ENCODE measurements around the gene LIN28B. TPM values are rescaled to one million over a fixed set of nuclear protein-coding genes. Genes with fewer than 3 reads are reported as not detected.
"Not testable (repeated sequence)": the region's sequence is repeated elsewhere in the genome, so short reads cannot be mapped to it uniquely, and the experiment has no call there.

Gene LIN28B, protein sequence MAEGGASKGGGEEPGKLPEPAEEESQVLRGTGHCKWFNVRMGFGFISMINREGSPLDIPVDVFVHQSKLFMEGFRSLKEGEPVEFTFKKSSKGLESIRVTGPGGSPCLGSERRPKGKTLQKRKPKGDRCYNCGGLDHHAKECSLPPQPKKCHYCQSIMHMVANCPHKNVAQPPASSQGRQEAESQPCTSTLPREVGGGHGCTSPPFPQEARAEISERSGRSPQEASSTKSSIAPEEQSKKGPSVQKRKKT
- 5.1 TPM for total RNA-seq (ENCODE audit: insufficient read depth, low replicate concordance)

DNA sequence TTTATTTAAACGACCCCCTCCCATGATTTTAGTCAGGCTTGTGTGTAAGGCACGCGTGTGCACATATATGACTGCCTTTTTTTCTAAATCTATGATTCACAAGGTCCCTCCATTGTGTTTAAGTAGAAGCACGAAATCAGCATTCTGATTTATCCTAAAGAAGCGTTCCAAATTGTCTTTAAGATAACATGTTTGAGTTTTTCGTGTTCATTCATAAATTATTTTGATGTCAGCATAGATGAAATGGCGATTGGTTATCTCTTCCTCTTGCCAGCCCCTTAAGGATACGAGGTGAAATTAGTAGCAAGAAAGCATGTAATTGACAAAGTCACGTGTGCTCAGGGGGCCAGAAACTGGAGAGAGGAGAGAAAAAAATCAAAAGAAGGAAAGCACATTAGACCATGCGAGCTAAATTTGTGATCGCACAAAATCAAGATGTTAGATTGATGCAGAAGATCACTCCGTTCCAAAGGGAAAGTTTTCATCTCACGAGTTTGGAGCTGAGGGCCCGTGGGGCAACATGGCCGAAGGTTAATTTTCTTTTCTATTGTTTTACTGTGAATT, at the start of gene LIN28B:
Gene LIN28B, plus strand, starts transcription at position 377 of the 564 bp plus-strand sequence. Its CDS starts 144 bp downstream, at position 521.
- peak; percentile 38 for DNase-seq (ENCODE audit: low spot score)

DNA sequence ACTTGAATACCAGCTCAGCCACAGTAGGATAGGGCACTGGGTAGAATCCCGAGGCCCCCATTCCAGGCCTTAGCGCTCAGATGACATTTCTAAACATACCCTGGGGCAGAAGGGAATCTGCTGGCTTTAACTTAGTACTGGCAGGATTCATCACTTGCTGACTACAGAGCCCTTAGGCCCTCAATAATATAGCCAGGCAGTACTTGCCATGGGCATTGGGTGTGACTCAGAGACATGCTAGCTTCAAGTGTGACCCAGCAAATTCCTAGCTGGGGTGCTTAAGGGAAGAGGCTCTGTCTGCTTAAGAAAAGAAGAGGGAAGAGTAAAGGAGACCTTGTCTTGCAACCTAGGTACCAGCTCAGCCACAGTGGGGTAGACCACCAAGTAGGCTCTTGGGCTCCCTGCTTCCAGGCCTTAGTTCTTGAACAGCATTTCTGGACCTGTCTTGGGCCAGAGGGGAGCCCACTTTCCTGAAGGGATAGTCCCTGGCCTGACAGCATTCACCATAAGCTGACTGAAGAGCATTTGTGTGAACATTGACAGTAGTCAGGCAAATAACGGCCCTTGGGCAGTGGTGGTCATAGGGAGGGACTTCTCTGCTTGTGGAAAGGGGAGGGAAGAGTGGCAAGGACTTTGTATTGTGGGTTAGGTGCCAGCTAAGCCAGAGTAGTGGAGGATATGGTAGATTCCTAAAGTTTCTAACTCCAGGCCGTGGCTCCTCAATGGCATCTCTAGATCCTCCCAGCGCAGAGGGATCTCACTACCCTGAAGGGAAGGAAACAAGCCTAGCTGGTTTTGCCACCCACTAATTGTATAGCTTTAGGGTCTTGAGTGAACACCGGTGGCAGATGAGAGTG, 48.6 kb upstream of the LIN28B start:
- DNase-seq (ENCODE audit: low spot score): no peak

DNA sequence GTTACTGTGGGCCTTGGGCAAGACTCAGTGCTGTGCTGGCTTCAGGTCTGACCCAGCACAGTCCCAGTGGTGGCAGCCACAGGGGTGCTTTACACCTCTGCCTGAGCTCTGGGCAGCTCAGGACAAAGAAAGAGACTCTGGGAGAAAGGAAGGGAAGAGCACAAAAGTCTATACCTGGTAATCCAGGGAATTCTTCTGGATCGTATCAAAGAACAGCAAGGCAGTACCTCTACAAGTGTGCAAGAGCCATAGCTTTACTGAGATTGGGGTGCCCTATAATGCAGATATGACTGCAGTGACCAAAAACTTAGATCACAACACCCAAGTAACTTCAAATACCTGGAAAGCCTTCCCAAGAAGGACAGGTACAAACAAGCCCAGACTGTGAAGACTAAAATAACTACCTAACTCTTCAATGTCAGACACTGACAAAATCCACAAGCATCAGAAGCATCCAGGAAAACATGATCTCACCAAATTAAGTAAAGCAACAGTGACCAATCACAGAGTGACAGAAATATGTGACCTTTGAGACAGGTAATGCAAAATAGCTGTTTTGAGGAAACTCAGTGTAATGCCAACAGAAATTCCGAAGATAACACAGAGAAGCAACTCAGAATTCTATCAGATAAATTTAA, 47.9 kb upstream of the LIN28B start:
- peak; percentile 14 for DNase-seq (ENCODE audit: low spot score)

DNA sequence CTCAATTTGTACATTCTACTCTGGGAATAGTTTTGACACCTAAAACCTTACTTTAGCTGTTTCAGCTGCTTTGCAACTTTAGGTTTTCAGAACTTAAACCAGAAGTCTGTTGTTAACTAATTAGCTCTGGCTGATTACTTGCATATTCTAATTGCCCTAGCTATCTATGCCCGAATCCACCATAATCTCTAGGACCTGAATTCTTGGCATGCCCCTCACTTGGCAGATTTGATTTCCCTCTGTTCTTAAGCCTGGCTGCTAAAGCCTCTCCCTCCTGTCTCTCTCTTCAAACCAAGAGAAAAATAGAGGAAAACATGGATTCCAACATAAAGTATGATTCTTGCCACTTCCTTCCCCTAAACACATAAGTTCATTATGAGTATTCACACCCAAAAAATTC, 35.0 kb upstream of the LIN28B start:
- DNase-seq (ENCODE audit: low spot score): no peak

DNA sequence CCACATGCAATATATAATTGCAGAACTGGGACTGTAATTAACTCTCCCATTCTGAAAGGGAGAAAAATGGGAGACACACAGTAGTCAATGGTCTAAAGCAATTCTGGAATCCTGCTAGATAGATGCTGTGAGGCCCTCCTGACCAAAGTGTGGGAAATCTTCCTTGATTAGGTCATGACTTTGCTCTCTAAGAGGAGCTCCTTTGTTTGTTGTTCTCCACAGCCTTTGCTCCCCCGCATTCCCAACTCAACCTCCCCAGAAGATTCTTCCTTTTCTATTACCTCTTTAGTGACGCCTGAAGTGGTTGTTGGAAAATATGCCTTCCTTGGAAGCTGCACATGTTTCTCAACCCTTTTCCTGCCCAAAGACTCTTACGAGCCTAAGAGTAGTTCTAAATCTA, 28.8 kb upstream of the LIN28B start:
- no peak for DNase-seq (ENCODE audit: low spot score)

DNA sequence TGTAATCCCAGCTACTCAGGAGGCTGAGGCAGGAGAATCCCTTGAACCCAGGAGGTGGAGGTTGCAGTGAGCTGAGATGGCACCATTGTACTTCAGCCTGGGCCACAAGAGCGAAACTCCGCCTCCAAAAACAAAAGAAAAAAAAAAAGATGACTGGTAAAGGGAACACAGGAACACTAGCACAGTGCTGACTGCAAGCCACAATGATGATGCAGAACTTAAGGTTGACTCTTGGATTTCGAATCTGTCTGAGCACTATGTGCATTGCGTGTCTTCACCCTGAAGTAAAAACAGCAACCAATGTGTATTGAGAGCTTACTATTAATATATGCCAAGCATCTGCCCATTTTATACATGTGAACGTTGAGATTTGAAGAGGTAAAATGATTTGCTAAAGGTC, 27.6 kb upstream of the LIN28B start:
- no peak for DNase-seq (ENCODE audit: low spot score)

DNA sequence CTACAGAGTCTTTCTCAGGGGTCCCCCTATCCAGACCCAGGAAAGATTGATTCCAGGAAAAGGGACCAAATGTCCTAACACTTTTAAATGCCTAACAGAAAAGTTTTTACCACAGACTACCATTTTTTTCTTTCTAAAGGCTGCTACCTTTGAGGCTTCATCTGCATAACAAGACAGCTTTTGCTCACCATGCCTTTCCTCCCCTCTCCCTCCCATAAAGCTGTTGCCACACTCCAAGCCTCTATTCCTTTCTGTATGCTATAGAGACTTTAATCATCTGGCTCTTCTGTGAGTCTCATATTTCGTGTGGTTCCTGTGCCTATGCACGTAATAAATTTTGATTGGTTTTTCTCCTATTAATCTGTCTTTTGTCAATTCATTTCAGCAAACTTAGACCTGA, 26.0 kb upstream of the LIN28B start:
- no peak for DNase-seq (ENCODE audit: low spot score)

DNA sequence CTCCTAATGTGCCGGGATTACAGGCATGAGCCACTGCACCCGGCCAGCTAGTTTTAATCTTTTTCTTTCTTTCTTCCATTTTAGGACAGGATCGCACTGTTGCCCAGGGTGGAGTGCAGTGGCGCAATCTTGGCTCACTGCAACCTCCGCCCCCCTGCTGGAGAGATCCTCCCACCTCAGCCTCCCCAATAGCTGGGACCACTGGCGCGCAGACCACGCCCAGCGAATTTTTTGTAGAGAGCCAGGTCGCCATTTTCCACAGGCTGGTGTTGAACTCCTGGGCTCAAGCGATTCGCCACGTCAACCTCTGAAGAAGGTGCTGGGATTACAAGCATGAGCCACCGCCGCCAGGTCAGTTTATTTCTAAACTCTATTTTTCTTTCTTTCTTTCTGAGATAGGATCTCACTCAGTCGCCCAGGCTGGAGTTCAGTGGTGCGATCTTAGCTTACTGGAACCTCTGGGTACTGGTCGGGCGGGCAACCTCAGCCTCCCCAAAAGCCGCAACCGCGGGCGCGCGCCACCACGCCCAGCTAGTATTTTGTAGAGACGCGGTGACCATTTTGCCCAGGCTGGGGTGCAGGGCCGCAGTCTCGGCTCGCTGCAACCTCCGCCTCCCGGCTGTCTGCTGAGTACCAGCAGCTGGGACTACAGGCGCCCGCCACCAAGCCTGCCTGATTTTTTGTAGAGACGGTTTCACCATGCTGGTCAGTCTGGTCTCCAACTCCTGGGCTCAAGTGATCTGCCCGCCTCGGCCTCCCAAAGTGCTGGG, 20.0 kb upstream of the LIN28B start:
- no peak for DNase-seq (ENCODE audit: low spot score)

DNA sequence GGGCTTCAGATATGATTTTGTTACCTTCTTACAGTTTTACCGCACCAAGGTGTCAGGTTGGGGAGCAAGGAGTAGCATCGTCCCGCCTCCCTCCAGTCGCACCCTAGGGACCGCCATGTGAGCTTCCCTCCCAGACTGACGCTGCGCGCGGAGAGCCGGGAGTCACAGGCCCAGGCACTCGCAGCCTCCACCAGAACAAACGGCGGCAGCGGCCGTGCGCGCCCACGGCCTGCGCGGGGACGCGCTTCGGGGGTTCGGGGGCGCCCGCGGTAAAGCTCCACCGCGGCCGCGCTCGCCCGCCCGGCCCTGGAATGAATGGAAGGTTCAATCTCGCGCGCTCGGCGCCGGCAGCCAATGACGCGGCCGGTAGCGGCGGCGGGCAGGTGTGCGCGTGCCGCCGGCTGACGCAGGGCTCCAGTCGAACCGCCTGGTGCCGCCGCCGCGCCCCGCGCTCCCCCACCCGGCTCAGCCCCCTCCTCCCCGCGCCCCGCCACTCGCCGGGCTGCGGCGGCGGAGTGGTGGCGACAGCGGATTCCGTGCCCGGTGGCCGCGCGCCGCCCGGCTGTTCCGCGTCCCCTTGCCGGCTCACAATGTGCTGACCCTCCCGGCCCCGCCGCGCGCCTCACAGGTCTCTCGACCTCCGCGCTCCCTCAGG, 16.5 kb upstream of the LIN28B start:
- DNase-seq (ENCODE audit: low spot score): no peak

DNA sequence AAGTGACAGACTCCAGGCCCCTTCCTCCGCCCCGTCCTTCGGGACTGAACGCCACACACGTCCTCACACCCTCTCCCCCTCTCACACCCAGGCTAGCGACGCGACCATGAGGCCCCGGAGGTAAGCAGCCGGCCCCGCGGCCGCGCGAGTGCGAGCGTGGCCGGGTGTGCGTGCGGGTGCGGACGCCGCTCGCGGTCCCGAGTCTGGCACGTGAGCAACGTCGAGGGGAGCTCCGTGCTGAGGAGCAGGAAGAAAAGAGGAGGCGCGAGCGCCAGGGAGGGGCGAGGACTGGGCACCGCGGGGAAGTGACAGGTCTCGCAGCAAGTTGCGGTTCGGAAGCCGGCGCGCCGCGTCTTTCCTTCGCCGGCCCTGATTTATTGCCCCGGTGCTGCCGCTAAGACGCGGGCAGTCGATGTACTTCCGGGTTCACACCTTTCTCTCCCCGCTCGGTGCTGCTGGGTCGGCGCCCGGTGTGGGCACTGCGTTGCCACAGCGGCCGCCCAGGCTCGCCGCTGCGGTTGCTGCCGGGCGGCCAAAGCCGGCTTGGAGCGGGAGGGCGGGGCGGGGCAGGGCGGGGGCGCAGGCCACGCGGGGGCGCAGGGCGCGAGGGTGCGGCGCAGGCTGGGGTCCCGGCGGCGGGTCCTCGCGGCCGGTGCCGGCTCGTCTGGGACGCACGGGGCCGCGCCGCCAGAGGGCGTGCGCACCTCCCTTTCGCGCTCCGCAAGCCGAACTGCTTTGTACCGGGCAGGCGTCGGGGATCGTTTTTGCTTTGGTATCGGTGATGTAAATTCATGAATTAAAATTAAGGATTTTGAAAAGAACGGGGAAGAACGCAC, 15.8 kb upstream of the LIN28B start:
- peak; percentile 47 for DNase-seq (ENCODE audit: low spot score)

DNA sequence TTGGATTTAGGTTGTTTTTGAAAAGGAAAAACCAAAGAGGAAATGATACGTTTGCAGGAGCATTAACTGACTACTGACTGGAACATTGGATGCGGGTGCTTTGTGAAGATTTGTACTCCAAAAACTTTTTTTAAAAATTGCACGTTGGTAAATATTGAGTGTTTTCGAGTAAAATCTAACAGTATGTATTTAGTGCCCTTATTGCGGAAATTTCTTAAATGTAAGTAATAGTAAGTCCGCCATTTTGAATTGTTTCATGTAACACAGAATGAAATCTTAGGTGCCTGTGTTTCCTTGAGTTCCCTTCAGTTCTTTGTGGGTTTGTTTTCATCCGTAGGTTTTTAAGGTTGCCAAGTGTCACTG, 15.2 kb upstream of the LIN28B start:
- DNase-seq (ENCODE audit: low spot score): no peak

DNA sequence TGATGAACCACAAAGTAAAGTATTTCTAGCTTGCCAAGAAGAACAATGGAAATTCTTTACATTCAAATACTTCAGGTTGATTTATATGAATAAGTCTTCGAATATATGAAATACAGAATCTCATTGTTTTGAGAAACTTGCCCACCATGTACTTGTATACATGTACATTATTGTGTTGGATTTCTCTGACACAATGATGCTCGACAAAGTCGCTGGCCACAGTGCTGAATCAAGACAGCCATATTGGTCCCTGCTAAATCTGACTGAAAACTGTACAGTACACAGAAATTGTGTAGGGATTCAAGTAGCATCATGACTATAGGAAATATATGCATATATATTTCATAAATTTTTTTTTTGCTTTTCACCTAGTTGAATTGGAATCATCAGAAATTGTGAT, 13.1 kb upstream of the LIN28B start:
- DNase-seq (ENCODE audit: low spot score): peak; percentile 45

DNA sequence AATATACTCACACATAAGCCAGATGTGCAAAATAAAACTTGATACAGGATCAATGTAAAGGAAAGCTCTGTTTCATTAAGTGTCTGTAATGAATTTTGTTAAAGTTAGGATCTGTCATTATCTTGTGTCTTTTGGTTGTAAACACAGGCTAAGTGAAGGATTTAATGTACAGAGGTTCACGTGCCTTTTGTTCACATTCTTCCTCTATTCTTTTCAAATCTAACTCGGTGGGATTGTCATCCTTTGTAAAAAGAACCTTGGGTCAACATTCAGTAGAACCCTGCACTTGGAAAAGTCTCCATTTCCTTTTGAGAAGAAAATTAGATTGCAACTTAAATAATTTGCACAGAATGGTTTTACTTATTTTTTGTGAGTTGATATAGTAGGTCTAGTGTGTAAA, 7.7 kb upstream of the LIN28B start:
- no peak for DNase-seq (ENCODE audit: low spot score)

DNA sequence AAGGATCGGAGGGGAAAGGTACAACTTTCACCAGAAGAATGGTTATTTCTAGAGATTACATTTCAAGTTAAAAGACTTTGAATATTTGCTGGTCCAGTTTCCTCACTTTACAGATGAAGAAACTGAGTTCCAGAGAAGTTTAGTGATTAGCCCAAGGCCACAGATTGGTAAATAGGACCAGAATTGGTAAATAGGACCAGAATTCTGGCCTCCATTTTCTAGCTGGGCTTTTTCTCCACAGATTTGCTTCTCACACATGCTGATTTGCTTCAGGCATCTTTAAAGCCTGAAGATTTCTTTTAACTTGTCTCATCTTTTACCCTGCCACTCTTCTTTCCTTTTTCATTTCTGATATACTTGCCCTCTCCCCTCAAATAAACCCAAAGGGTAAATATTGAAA, 5.2 kb upstream of the LIN28B start:
- DNase-seq (ENCODE audit: low spot score): no peak

DNA sequence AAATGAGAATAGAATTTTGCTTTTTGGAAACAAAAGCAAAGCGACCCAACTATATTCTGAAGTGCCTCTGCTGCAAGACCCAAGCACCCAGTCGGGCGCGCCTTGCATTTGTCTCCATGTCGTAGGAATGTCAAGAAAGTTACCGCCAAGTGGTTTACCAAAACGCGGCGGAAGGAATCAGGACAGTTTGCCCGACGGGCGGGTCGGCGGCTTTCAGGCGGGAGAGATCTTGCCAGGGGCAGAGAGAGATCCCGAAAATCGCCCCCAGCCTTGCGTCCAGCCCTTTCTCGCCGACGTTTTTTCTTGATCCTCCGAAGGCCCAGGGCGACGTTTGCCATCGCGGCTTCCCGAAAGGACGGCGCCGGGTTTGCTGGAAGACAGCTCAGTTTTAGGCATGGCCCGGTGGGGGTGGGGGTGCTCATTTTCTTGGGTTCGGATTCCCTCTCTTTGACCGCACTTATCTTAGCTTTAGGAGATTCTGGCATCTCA, 4.0 kb upstream of the LIN28B start:
- no peak for DNase-seq (ENCODE audit: low spot score)

DNA sequence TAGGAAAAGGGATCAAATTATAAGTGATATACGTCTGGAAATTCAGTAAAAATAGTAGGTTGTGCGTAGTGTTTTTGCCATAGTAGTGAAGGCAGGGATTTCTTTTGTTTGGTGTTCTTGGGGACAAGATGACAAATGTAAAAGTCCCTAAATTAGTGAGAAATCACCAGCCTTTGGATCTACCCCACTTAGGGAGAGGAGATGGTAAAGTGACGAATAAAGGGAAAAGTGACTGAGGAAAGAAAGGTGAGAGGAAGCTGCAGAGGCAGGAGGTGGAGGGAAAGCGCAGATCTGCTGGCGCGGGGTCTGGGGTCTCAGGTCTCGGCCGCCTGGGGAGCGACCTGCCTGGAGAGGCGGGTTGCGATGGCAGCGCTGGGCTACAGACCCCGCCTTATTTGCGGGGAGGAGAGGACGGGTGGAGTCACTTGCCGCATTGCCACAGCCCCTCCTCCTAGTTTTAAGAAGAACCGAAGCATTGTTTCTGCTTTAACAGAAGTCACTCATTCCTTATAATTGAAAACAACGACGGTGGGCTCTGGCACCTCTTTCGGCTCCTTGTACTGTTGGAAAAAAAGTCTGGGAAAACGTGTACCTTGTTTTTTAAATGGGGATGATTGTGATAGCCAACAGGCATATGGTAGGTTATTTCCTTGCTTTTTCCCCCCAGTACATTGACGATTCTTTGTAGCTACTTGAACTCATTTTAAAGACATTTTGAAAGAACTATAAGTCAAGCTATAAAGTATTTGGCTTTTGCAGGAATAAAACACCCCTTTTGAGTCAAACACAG, 3.3 kb upstream of the LIN28B start:
- not testable (repeated sequence) for DNase-seq (ENCODE audit: low spot score)

DNA sequence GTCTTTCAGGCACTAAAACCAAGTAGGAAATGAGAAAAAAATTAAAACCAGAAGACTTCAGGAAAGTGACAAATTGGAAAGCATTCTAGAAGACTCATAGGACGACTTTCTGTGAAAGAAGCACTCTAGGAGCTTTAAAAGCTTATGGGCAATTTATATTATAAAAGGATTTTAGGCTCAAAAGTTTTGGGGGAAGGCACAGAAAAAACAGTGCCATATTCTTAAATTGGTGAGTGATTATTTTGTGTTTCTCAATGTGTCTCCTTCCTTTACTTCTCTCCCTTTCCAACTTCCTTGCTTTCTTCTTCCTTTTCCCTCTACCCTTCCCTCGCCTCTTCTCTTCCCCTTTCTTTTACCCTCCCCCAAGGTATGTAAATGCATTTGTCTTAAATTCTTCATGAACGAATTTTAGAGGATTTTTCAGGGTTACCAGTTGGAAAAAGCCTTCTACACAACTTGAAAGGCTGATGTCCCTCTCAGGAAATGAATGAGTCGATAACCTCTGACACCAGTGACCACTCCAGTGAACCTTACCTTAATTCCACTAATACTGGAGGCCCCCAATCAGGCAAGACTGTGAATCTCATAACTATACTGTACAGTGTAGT, 2.6 kb upstream of the LIN28B start:
- no peak for DNase-seq (ENCODE audit: low spot score)

DNA sequence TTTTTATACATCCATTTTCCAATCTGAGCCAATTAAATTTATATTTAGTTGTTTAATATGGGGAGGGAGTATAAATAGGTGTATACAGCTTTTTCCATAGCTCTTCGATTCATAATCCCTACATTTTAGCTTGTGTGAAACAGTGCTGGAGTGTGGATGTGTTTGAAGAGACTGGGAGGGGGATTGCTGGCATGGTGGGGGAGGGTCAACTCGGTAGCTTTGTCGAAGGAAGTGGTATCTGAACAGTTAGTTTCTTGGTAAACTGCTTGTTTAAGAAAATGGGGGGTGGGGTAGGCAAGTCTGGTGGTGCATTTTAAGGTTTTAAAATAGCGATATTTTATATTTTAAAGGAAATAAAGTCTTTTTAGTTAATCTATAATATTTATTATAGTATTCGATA, 1.4 kb upstream of the LIN28B start:
- no peak for DNase-seq (ENCODE audit: low spot score)
